ENCODE results near the gene ELF4. TPM values are rescaled to one million over a fixed set of nuclear protein-coding genes. Genes with fewer than 3 reads are reported as not detected.
A peak's percentile ranks its signal among the peaks of the same experiment; 100 is the strongest.

ELF4 gene
- total RNA-seq, 4 donors from 2014 or later: 20.1 to 56.1 (median 44.2) TPM

- no peaks in the 10 kb centered on the region for H3K27me3 ChIP-seq
- H3K4me1 ChIP-seq: peaks cover 0 to 3% (median 0%) of the 10 kb centered on the region in 4 donors
- in situ Hi-C loops (cut with MboI; ENCODE audit: low pct_ligation_motif_present in 1 of 4, low pct_unique_long_range_greater_than_20kb in 1 of 4, low sequenced_read_pairs in 3 of 4): loop anchor here in 3 of 4 donors (10.0 to 25.0 kb wide), 2 partner anchors 90 to 103 kb away; no protein-coding TSS in a partner anchor
- H3K36me3 ChIP-seq: no peaks in the 10 kb centered on the region
- H3K27ac ChIP-seq: no peak overlapping the region
- no peaks in the 10 kb centered on the region for H3K9me3 ChIP-seq
- intact Hi-C loops (cut with DNase I; ENCODE audit: low total_unique reads): loop anchor here (5.0 kb wide), 1 partner anchor 100 kb away; no protein-coding TSS in a partner anchor
- TF ChIP-seq EP300 (IDR thresholded peaks at IDR 0.05; ENCODE audit: low read depth): no peak
- TF ChIP-seq CTCF (IDR thresholded peaks at IDR 0.05): no peak
- no peak for TF ChIP-seq POLR2AphosphoS5 (IDR thresholded peaks at IDR 0.05)
- no peak for TF ChIP-seq POLR2A (IDR thresholded peaks at IDR 0.05)
- no peak for DNase-seq
- no peak overlapping the region for H3K4me3 ChIP-seq
- WGBS, 2 donors (ENCODE audit: low coverage in 1 of 2): 78 to 100% methylated on average over 1 to 4 of the region's 4 CpGs
These were observed 82.7 kb downstream of the ELF4 start for GRCh38 chrX:130027569-130027968.

- no peaks in the 10 kb centered on the region for H3K36me3 ChIP-seq
- in situ Hi-C loops (cut with MboI; ENCODE audit: low pct_ligation_motif_present in 1 of 4, low pct_unique_long_range_greater_than_20kb in 1 of 4, low sequenced_read_pairs in 3 of 4): loop anchor here in 3 of 4 donors (10.0 to 25.0 kb wide), 2 partner anchors 88 to 100 kb away; no protein-coding TSS in a partner anchor
- WGBS, 2 donors (ENCODE audit: low coverage in 1 of 2): 82% methylated on average over 19 of the region's 19 CpGs; no CpG with 5 or more reads in 1 of the 2 donors
- TF ChIP-seq POLR2A (IDR thresholded peaks at IDR 0.05): no peak
- no peak overlapping the region for H3K27ac ChIP-seq
- peaks cover 0 to 3% (median 0%) of the 10 kb centered on the region in 4 donors for H3K4me1 ChIP-seq
- H3K4me3 ChIP-seq: no peak overlapping the region
- intact Hi-C loops (cut with DNase I; ENCODE audit: low total_unique reads): loop anchor here (5.0 kb wide), 1 partner anchor 98 kb away; no protein-coding TSS in a partner anchor
- DNase-seq: no peak
- no peaks in the 10 kb centered on the region for H3K9me3 ChIP-seq
- no peaks in the 10 kb centered on the region for H3K27me3 ChIP-seq
These were observed 85.0 kb downstream of the ELF4 start for GRCh38 chrX:130025256-130025655.

- H3K4me1 ChIP-seq: peaks cover 0 to 3% (median 0%) of the 10 kb centered on the region in 4 donors
- H3K4me3 ChIP-seq: no peak overlapping the region
- no peaks in the 10 kb centered on the region for H3K36me3 ChIP-seq
- H3K27me3 ChIP-seq: no peaks in the 10 kb centered on the region
- TF ChIP-seq POLR2A (IDR thresholded peaks at IDR 0.05) (no peak), EP300 (IDR thresholded peaks at IDR 0.05; ENCODE audit: low read depth) (no peak), CTCF (IDR thresholded peaks at IDR 0.05) (no peak), POLR2AphosphoS5 (IDR thresholded peaks at IDR 0.05) (no peak)
- peak; percentile 84 for DNase-seq
- H3K27ac ChIP-seq: peak overlapping the region in 1 of 4 donors; percentile 16
- WGBS, 2 donors (ENCODE audit: low coverage in 1 of 2): 38% methylated on average over 9 of the region's 9 CpGs; no CpG with 5 or more reads in 1 of the 2 donors
- no peaks in the 10 kb centered on the region for H3K9me3 ChIP-seq
- in situ Hi-C loops (cut with MboI; ENCODE audit: low pct_ligation_motif_present in 1 of 4, low pct_unique_long_range_greater_than_20kb in 1 of 4, low sequenced_read_pairs in 3 of 4): loop anchor here in 2 of 4 donors (10.0 kb wide), 1 partner anchor 99 kb away; no protein-coding TSS in a partner anchor
- intact Hi-C loops (cut with DNase I; ENCODE audit: low total_unique reads): no loop called here
These were observed 86.2 kb downstream of the ELF4 start for GRCh38 chrX:130024127-130024526.

GRCh38 chrX:130020661-130021324, 89.5 kb downstream of the ELF4 start:
- H3K36me3 ChIP-seq: no peaks in the 10 kb centered on the region
- WGBS, 2 donors (ENCODE audit: low coverage in 1 of 2): 88% methylated on average over 15 of the region's 15 CpGs; no CpG with 5 or more reads in 1 of the 2 donors
- in situ Hi-C loops (cut with MboI; ENCODE audit: low pct_ligation_motif_present in 1 of 4, low pct_unique_long_range_greater_than_20kb in 1 of 4, low sequenced_read_pairs in 3 of 4): loop anchor here in 2 of 4 donors (10.0 kb wide), 1 partner anchor 96 kb away; no protein-coding TSS in a partner anchor
- TF ChIP-seq POLR2A (IDR thresholded peaks at IDR 0.05) (no peak), EP300 (IDR thresholded peaks at IDR 0.05; ENCODE audit: low read depth) (no peak), POLR2AphosphoS5 (IDR thresholded peaks at IDR 0.05) (no peak), CTCF (IDR thresholded peaks at IDR 0.05) (no peak)
- no peaks in the 10 kb centered on the region for H3K27me3 ChIP-seq
- H3K4me1 ChIP-seq: peaks cover 0 to 3% (median 0%) of the 10 kb centered on the region in 4 donors
- DNase-seq: no peak
- H3K9me3 ChIP-seq: no peaks in the 10 kb centered on the region
- intact Hi-C loops (cut with DNase I; ENCODE audit: low total_unique reads): no loop called here
- H3K4me3 ChIP-seq: no peak overlapping the region
- H3K27ac ChIP-seq: no peak overlapping the region

Measured in transverse colon (tissue), 4 donors.